SKM-1 treated with dmso at 0.1 percent for 144 hours (cell line): Measurements from ENCODE around the gene GALNT17.

Source experiments
- DNase-seq: peaks from one replicate; lab custom pipeline; 2025; ENCODE audit not compliant: unreplicated experiment; lab: John Stamatoyannopoulos, UW

Gene GALNT17

GRCh38 chr7:71385330-71385729, 253.4 kb downstream of the GALNT17 start:
- no peak for DNase-seq

- no peak for DNase-seq
Measured at GRCh38 chr7:71386152-71386785, 254.3 kb downstream of the GALNT17 start.

DNA sequence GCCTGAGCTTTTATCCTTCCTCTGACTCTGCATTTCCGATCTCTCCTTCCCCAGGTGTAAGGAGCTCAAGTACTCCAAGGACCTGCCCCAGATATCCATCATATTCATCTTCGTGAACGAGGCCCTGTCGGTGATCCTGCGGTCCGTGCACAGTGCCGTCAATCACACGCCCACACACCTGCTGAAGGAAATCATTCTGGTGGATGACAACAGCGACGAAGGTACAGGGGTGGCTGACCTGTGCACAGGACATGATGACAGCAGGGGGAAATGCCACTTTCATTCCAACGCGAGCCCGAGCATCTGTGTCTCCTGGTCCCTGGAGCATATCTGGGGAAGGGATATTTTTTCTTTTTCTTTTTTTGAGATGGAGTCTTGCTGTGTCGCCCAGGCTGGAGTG, 256.2 kb downstream of the GALNT17 start:
- no peak for DNase-seq

DNA sequence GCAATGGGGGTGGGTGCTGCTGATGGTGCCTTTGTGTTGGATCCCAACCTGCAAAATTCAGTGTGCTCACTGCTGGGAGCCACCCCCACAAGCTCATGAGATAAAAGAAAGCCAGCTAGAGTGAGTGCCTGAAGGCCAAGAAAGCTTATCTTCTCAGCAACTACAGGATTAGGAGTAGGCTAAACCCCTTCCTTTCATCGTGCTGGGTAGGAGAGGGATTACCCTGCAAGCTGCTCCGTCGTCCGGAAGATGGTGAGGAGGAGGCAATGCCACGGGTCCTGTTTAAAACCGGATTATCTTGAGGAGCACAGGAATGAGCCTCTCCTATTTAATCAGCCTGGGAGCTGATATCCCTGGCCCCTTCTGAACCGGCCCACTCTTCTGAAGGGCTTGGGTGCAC, 258.0 kb downstream of the GALNT17 start:
- DNase-seq = no peak

- DNase-seq = no peak
Measured at GRCh38 chr7:71393661-71394060, 261.7 kb downstream of the GALNT17 start.

DNA sequence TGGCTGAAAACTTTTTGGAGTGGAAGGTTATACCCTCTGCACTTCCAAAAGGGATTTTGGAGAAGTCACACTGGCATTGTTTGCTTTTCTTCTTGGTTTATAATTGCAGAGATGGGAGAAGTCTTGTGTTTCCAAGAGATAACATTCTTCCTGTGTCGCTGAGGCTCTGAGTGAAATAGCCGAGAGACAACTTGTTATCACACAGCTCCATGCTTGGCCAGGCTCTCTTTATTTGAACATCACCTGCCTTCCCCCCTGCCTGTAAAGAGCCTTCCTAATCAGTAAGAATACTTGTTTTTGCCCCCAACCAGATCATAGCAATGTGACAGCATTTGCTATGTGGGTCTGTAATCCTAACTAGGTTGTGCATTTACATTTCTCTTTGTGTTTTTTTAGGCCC, 270.7 kb downstream of the GALNT17 start:
- DNase-seq = no peak

DNA sequence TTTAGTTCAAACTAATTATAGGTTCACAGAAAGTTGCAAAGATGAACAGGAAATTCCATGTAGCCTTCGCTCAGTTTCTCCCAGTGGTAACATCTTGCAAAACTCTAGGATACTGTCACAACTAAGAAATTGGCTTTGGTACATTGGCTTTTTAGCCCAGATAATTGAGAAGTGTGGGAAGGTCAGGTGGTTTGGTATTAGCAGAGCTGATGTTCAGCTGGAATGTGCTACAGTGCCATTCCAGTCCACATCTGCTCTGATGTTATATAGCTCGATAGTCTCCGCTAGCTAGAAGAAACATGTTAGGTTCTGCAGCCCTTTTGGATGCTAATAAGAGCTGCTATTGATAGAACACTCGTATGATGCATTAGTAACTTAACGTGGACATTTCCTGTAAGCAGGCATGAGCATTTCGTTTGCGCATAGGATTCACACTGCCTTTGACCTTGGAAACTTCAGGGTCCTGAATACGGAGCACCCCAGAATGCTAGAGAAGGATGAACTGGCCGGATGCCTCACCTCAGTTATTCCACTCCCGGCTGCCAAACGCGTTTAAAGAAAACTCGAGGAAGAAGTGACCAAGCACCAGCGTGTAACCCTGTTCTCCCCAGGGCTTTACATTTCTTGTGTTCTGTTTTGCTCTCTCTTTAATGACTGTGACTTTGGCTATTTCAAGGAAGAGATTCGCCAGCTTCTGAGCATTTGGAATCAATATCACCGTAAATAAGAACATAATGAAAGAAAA, 271.4 kb downstream of the GALNT17 start:
- DNase-seq = no peak

GRCh38 chr7:71404726-71405345, 272.9 kb downstream of the GALNT17 start:
- DNase-seq = no peak

DNA sequence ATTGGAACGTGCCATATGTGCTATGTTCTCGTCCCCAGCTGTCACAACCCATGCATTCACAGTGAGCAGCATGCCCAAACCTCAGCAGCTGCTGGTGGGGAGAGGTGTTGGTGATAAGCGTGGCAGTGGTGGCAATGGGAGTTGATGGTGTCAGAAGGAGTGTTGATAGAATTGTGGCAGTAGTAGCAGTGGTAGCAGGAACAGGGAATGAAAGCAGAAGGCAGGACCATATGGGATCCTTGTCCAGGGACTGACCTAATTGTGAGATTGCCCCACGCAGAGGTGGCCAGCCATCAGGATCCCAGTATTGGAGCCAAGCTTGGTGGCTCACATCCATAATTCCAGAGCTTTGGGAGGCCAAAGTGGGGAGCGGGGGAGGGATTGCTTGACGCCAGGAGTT, 276.3 kb downstream of the GALNT17 start:
- DNase-seq = no peak

GRCh38 chr7:71409550-71410157, 277.7 kb downstream of the GALNT17 start:
- DNase-seq = no peak

DNA sequence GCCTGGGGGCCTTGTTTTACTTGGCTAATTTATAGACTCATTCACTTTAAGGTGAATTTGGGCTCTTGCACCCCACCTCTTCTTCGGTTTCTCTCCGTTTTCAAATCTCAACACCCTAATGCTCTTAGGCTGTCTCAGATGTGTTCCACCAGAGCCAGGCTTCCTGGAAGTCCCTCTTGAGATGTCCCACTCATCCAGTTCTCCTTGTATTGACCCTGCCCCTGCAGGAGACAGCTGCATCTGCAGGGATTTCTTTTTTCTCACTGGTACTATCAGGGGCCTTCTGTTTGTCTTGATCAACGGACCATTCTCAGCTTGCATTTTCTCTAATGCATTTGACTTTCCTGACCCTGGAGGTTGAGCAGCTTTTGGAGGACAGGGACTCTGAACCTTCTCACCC, 279.5 kb downstream of the GALNT17 start:
- no peak for DNase-seq

DNA sequence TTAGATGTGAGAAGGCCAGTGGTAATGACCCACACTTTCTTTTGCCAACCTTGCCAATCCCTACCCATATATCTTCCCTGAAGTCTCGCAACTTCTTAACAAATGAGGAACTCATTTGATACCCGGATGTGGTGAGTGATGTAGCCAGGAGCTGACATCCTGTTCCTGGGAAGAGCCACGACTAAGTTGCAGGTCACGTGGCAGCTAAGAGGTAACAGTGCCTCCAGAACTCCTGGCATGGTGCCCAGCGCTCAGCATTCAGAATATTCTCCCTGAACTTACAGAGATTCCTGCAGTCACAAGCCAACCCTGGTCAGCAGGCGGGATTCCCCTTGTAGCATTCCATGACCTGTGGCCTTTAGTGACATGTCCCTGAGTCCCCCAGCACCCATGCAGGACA, 282.5 kb downstream of the GALNT17 start:
- DNase-seq = no peak

- no peak for DNase-seq
Measured at GRCh38 chr7:71419546-71420337, 287.8 kb downstream of the GALNT17 start.

DNA sequence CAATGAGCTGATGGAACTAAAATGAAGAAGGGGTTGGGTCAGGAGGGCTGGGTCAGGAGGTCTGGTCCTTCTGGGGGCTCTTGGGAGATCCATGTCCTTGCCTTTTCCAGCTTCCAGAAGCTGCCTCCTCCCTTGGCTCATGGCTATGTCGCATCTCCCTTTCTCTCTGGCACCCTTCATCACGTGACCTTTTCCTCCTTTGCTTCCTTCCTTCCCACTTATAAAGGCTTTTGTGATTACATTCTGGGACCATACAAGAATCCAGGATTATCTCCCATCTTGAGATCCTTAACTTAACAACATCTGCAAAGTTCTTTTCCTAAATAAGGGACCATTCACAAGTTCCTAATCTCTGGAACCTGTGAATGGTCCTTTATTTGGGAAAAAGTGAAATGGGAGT, 290.2 kb downstream of the GALNT17 start:
- no peak for DNase-seq

DNA sequence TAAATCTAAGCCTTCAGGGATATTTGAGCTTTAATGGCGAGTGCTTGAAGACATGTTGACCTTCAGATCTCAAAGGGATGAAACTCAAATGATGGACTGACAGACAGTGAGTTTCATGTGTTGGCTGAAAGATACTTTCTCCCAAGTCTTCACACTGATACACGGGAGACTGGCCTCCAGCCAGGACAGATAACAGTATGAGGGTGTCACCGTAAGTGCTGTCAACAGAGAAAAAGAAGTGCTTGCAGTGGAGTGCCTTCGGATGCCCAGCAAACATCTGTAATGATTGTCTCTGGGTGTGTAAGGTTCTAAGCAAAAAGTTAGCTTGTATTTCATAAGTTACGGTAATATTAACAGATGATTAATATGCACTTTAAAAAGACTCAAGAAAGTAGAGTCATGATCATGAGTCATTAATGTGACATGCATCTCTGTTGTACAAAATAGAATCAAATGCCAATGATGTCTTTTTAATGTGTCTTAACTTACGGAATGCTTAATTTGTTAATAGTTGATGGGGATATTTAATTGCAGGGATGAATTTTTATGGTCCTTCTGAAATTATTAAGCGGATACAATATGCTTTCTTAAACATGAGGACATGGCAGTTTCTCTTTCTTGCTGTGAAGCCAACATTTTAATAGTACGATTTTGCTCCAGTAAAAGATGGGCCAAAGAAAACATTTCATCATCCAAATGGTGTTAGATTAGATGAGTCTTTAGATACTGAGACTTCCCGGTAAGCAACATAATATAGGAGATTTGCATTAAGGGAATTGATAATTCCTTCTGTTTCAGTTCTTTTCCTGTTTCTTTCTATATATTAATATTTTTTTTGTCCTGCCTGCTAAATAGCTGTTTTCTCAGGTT, 292.5 kb downstream of the GALNT17 start:
- no peak for DNase-seq

DNA sequence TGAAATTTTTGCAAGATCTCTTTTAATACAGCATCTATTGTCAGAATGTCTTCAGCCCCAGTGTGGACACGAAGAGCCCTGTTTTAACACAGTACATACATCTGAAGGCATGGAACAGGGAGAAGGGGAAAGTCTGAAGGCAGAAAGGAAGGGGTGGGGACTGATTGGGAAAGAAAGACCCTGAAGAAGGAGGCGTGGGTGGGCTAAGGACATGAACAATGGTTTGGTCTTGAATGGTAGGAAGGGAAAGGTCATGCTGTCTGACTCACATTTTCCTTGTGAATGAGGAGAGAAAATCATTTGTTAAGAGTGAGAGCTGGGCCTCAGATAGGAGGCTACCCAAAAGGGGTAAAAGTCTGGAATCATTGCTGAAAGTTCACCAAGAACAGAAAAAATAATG, 297.1 kb downstream of the GALNT17 start:
- DNase-seq = no peak

DNA sequence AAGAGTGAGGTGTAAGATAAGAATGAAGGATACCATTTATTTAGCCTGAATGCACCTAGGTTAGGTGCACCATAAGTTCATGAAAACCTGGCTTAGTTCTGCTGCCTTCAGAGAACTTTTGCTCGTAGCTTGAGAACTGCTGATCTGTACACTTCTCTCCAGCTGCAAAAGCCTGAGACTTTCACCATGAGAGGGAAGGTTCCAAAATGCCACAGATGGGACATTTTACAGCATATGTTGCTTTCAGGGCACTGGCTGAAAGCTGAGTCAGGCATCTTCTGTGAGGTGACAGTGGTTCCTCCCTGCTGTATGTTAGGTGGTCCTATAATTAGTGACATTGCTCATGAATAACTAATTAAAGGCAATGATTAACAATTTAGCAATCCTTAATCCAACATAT, 298.3 kb downstream of the GALNT17 start:
- DNase-seq = no peak

GRCh38 chr7:71439321-71439720, 307.4 kb downstream of the GALNT17 start:
- no peak for DNase-seq

DNA sequence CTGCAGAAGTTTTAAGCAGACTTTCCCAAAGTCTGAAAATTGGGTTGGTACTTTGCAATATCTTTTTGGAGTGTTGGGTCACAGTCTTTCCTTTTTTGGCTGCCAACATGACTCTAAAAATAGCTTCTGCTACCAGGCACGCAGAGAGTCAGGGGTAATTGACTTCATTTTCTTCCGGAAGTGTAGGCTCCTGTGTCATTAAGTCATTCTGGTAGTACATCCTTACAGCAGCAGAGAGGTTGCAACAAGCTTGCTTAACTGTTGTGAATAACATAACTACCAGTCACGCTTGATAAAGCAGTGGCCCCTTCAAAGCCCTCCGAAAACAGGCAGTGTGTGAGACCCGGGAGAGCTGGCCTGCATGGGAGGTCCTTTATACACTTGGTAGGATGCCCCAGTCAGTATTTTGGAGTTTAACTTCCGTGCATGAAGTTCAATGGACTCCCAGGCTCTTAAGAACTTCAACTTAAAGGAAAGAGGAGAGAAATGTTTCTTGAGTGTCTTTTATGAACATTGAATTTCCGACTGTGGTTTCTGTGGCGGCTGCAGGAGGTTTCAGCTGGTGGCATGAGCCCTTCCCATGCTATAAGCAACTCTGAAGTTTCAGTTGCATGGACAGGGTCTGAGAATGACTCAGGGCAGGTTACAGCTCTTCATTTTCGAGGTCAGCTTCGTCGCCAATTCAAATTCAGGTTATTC, 310.7 kb downstream of the GALNT17 start:
- no peak for DNase-seq

GRCh38 chr7:71443191-71443530, 311.2 kb downstream of the GALNT17 start:
- no peak for DNase-seq
